ENCODE data around the gene GALNT9.

The GALNT9 gene

GRCh38 chr12:132164426-132164825 is 165.0 kb downstream of the GALNT9 start:
- Mint-ChIP-seq H3K9me3 (peaks cover 13% of the 10 kb centered on the region), H3K4me3 (no peak overlapping the region), H3K36me3 (ENCODE audit: low read depth) (no peaks in the 10 kb centered on the region), H3K27ac (no peak overlapping the region), H3K27me3 (ENCODE audit: low read depth, poor library complexity) (peaks cover 34% of the 10 kb centered on the region), H3K4me1 (peaks cover 9% of the 10 kb centered on the region)
- no peak for DNase-seq
- TF ChIP-seq CTCF (IDR thresholded peaks at IDR 0.05) = no peak

- Mint-ChIP-seq H3K27me3 (ENCODE audit: low read depth, poor library complexity) (peaks cover 34% of the 10 kb centered on the region), H3K4me1 (peaks cover 9% of the 10 kb centered on the region), H3K27ac (no peak overlapping the region), H3K4me3 (no peak overlapping the region), H3K9me3 (peaks cover 13% of the 10 kb centered on the region), H3K36me3 (ENCODE audit: low read depth) (no peaks in the 10 kb centered on the region)
- DNase-seq = no peak
- no peak for TF ChIP-seq CTCF (IDR thresholded peaks at IDR 0.05)
These were observed 165.5 kb downstream of the GALNT9 start for GRCh38 chr12:132163911-132164288.

GRCh38 chr12:132163041-132163910 is 166.1 kb downstream of the GALNT9 start:
- no peak for TF ChIP-seq CTCF (IDR thresholded peaks at IDR 0.05)
- no peak for DNase-seq
- Mint-ChIP-seq H3K36me3 (ENCODE audit: low read depth) (no peaks in the 10 kb centered on the region), H3K9me3 (peaks cover 13% of the 10 kb centered on the region), H3K27me3 (ENCODE audit: low read depth, poor library complexity) (peaks cover 34% of the 10 kb centered on the region), H3K4me3 (no peak overlapping the region), H3K4me1 (peaks cover 9% of the 10 kb centered on the region), H3K27ac (no peak overlapping the region)

- Mint-ChIP-seq H3K27me3 (ENCODE audit: low read depth, poor library complexity) (peaks cover 31% of the 10 kb centered on the region), H3K4me1 (peaks cover 6% of the 10 kb centered on the region), H3K9me3 (peaks cover 13% of the 10 kb centered on the region), H3K27ac (no peak overlapping the region), H3K36me3 (ENCODE audit: low read depth) (no peaks in the 10 kb centered on the region), H3K4me3 (no peak overlapping the region)
- DNase-seq = no peak
- no peak for TF ChIP-seq CTCF (IDR thresholded peaks at IDR 0.05)
These were observed 166.8 kb downstream of the GALNT9 start for GRCh38 chr12:132162508-132163031.

- Mint-ChIP-seq H3K9me3 (peaks cover 9% of the 10 kb centered on the region), H3K27me3 (ENCODE audit: low read depth, poor library complexity) (peaks cover 25% of the 10 kb centered on the region), H3K36me3 (ENCODE audit: low read depth) (no peaks in the 10 kb centered on the region), H3K4me3 (no peak overlapping the region), H3K4me1 (no peaks in the 10 kb centered on the region), H3K27ac (no peak overlapping the region)
- no peak for TF ChIP-seq CTCF (IDR thresholded peaks at IDR 0.05)
- DNase-seq = no peak
These were observed 167.4 kb downstream of the GALNT9 start for GRCh38 chr12:132161796-132162507.

Measured in nephron progenitor cell (in vitro differentiated cells).